Stimulated activated CD8-positive, alpha-beta memory T cell treated with anti-CD3 and anti-CD28 coated beads, Interleukin-15, amount 100 ng/mL, for 48 hours (primary cell): Measurements from ENCODE around the gene ZNF831.

Experiments used
- DNase-seq, 2 donors: peaks; one replicate each; pipeline ENCODE4 v3.0.0-alpha.2; 2020; ENCODE audit warnings: low read depth in 2 of 2

Gene ZNF831

DNA sequence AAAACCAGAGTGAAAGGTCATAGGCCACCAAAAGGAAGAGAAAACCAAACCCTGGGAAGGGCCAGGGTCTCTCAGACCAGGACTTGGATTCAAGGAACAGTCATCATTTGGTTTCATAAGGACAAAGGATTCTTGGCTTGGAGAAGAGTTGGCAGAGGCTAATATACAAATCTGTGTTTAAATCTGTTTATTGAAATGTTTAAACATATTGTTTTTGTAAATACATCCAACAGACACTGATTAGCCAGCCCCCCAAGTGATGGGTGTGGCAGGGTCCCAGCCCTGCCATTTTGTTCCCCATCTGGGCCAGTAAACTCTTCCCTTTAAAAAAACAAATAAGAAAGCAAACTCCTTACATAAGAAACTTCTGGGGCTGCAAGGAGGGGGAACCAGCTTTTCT lies 6.1 kb upstream of the ZNF831 start:
- no peak for DNase-seq

DNA sequence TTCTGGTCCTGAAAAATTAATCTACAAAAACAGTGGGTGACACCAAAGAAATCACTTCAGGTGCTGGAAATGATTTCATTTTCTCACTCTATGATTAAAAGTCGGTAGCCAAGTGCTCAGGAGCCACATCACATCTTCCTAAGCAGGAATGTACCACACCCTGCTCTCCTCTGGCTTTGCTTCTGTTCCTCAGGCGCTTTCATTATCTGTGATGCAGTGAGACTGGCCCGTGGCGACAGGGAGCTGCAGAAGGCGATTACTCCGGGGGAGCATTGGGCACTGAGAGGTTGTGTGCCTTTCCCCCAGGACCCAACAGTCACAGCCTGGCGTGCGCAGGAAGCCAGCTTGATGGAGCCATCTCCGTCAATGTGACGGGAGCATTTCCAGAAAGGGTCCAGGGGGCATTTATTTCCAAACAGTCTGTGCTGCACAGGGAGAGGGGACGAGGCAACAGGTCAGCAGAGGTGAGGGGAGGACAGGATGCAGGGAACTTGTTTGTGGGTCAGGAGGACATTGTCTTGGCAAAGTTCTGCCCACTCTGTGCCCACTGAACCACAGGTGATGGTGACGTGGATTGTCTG lies 5.6 kb upstream of the ZNF831 start:
- DNase-seq: no peak

DNA sequence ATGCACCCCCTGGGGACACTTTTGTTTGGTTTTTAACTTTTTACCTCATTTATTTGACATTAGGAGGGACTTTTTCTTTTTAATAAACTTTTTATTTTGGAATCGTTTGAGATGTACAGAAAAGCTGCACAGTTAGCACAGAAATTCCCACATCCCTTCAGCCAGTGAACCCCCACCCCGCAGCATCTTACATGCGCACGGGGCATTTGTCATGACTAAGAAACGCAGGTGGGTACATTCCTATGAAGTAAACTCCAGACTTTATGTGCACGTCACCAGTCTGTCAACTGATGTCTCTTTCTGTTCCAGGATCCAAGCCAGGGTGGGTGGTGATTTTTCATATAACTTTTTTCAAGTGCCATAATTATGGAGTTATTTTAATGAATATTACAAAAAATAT lies 4.9 kb upstream of the ZNF831 start:
- no peak for DNase-seq

DNA sequence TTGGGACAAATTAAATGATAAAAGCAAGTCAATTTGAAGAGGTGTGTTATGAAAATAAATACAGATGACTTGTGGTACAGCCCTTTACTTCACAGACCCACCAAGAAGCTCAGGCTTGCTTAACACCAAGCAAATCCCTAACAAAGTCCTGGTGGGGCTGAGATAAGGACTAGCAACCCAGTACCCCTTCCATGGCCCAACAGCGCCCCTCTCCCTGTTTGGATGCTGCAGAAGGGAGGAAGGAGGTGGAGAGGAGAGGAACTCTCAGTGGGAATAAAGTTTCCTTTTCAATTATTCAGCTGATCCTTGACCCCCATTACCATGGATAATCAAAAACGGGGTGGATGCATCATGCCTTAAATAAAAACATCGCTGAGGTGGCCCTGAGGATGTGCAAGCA lies 4.5 kb upstream of the ZNF831 start:
- DNase-seq: no peak

DNA sequence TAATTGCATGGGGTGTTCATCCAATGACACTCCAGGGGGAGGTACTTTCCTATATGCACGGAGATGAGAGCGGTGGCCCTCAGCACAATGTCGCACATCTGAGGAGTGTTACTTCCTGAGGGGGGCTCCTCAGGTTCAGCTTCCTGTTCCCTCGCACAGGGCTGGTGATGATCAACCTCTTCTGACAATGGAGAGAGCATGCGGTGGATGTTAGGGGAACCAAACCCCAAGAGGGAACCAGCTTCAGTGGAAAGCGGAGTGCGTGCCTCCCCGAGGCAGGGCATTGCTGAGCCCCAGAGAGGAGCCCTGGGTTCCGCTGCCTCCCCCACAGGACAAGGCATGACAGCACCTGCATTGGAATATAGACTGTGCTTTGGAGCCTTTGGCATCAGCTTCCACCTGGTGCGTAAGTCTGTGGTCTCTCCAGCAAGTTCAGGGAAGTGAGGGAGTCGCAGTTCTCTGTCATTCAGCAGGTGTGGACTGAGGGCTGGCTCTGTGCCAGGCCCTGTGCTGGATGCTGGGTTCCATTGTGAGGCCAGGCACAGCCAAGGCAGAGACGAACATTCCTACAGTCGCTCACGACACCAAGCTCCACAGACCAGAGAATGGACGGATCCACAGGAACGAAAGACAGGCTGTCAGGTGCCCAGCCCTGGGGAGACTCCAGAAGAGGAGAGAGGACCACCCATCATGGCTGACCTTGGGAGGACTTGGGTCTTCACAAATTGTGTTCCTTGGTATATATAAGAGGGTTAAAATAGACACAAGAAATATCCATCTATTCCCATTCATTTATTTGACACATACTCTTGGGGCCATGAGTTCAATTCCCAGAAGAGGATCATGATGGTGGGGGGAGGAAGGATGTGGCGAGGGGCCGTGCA lies 3.9 kb upstream of the ZNF831 start:
- peak in 1 of 2 donors; percentile 47 for DNase-seq

DNA sequence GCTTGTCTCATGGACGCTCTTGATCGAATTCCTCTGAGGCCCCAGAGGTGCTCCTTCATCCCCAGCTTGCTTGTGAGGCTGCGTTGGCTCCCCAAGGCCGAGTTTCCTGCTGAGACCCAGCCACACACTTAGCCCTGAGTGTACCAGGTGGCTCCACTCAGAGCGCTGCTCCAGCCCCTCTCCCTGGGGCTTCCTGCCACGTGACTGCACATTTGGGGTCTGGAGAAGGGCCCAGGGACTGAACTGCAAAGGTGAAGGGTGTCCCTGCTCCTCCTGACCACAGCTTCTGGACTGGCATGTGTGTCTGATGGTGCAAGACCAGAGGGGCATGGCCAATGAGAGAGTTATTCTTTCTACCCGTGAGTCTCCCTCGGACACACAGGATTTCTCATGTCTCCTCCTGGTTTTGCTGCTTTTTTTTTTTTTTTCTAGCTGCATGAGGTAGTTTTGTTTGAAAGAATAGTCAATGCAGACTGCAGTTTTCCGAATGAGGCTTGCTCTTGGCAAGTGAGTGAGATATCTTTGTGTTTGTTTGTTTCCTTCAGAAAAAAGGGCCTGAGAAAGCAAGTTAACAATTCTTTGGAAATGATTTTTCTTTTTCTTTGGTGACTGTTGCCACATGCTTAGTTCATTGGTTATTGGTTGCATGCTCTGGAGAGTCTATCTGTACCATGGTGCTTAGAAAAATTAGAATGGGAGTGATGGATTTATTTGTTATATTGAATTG lies 3.1 kb upstream of the ZNF831 start:
- DNase-seq: no peak

DNA sequence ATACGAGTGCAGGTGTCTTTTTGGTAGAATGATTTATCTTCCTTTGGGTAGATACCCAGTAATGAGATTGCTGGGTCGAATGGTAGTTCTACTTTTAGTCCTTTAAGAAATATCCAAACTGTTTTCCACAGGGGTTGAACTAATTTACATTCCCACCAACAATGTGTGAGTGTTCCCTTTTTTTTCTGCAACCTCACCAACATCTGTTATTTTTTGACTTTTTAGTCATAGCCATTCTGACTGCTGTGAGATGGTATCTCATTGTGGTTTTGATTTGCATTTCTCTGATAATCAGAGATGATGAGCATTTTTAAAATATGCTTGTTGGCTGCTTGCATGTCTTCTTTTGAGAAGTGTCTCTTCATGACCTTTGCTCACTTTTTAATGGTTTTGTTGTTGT lies 1.9 kb upstream of the ZNF831 start:
- no peak for DNase-seq

DNA sequence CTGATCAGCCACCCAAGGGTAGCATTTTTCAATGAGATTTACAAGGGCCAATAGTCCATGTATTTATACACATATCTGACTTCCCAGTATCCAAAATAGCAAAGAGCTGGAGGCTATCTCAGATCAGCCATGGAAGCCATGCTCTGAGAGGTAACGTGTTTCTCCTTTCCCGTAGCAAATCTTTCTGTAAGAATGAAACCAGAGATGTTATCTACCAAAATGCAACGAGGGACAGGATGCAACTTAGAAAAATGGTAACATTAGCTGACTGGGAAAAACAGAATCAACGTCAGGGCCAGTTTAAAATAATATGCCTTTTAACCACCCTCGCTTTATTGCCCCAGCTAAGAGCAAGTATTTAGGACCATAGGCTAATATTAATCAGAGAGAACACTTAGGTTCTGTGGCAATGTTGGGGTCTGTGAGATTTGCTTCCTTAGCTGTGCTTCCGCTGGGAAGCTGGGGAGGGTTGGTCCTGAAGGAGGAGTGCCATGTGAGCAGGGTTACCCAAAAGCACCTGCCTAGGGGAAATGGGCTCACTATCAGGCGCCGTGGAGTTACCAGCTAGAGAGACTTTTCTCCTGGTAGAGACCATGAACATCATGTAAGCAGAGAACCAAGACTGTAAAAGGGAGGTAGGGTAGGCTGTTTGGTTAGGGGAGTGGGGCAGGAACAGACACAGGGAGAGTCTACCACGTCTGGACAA lies 1.2 kb downstream of the ZNF831 start:
- no peak for DNase-seq

DNA sequence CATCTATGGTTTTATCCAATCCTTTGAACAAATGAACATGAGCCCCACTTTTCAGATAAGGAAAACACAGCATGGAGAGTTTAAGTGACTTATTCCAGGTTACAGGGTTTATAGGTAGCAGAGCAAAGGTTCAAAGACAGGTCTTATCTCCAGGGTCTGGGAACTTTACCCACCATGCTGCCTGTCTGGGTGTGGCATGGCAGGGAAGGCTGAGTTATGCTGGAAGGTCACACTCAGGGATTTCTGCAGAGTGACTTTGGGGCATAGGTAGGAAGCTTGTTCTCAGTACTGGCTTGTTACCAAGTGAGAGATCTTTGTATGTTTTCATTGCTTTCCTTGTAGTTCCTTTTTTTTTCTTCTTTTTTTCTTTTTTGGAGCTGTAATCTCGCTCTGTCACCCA lies 1.8 kb downstream of the ZNF831 start:
- no peak for DNase-seq

DNA sequence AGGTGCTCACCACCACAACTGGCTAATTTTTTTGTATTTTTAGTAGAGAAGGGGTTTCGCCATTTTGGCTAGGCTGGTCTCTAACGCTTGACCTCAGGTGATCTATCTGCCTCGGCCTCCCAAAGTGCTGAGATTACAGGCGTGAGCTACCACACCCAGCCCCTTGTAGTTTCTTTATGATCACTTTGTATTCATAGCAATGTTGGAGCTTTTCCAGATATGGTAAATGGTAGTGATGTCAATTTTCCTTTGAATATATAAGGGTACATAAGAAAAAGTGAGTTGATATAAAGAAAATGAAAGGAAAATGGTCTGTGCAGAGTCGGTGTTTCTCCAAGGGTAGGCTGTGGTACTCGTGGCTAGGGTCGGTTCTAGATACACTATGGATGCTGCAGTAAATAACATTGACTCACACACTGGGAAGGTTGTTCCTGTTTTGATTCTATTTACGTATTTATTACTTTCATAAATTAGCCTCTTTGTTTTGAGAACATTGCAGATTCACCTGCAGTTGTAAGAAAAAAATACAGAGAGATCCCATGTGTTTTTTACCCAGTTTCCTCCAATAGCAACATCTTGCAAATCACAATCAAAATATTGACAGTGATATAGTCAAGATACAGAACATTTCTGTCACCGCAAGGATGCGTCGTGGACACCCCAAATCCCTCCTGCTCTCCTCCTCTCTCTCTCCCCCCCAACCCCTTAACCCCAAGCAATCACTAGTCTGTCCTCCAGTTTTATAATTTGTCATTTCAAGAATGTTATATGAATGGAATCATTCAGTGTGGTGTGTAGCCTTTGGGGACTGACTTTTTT lies 2.5 kb downstream of the ZNF831 start:
- DNase-seq: no peak

DNA sequence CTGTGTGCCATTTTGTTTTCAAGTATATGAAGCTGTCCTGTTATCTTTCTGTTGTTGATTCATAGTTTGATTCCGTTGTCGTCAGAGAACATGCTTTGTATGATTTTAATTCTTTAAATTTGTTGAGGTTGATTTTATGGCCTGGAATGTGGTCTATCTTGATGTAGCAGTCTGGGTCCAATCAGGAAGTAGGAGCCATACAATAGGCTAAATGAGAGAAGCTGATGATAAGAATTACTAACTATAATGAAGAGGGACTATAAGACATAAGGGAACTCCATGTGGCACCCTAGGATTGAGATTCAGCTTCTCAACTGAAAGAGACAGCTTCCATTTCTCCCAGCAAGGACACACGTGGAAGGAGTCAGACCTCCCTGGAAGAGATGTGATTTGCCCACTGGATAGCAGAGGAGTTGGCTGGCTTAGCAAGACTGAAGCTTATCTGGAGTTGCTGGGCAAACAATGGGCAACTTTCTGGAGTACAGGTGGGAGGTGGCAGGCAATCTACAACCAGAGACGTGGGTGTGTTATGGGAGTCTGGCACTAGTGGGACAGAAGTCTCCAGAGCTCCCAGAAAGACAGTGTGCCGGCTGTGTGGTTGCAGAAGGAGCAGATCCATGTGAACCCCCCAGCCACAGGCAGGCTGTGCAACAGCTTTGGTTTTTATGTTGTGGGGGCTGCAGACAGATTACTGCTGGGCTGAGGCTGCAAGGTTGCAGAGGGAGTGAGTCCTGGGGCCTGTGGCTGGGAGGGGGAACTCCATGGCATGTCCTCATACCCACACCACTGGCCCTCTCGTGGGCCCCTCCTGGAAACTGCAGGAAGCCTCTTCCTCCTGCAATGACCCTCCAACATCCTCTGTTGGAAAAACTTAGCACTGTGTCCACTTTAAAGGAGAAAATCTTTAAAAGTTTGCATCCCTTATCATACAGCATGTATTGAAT lies 7.1 kb downstream of the ZNF831 start:
- DNase-seq: no peak

DNA sequence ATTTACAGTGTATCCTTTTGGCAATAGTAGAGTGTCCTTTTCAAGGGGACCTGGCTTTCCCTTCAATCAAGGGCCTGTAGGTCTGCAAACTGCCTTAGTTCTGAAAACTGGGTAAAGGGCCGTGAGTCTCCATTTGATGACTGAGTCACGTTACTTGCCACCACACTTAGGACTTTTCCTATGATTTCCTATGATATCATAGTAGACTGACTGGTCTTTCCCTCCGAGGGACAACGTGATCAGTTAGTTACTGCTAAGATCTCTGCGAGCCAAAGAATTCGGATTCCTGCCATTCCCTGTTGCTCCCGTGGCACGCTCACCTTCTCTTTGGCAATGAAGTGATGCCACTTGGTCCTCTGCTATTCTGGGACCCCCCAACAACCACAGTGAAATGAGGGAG lies 8.4 kb downstream of the ZNF831 start:
- DNase-seq: no peak

DNA sequence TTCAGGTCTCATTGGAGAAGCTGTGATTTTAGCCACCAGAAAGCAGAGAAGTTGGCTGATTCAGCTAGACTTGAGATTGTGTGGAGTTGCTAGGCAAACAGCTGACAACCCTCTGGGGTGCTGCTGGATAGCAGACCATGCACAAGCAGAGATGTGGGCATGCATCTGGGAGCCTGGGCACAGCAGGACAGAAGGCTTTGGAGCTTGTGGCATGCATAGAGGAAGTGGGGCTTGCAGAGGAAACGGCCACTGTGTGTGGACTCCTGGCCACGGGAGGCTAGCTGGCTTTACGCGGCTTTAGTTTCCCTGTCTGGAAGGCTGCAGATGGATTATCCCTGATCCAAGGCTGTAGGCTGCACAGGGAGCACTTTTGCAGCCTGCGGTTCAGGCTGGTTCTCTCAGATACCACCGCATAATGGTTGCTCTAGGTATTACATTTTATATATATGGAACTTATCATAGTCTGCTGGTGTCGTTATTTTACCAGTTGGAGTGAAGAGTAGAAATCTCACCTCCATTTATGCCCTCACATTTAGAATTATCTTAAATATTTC lies 10.4 kb downstream of the ZNF831 start:
- no peak for DNase-seq

DNA sequence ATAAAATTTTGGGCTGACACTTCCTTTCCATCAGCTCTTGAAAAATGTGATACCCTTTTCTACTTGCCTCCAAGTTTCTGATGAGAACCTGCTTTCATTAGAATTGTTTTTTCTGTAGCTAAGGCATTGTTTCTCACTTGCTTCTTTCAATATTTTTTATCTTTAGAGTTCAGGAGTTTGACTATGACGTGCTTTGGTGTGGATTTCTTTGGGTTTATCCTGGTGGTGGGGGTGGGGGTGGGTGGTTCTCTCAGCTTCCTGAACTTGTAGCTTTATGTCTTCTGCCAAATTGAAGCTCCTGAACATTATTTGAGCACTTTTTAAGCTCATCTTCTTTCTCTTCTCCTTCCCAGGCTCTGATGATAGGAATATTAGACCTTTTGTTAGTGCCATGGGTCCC lies 11.4 kb downstream of the ZNF831 start:
- no peak for DNase-seq

DNA sequence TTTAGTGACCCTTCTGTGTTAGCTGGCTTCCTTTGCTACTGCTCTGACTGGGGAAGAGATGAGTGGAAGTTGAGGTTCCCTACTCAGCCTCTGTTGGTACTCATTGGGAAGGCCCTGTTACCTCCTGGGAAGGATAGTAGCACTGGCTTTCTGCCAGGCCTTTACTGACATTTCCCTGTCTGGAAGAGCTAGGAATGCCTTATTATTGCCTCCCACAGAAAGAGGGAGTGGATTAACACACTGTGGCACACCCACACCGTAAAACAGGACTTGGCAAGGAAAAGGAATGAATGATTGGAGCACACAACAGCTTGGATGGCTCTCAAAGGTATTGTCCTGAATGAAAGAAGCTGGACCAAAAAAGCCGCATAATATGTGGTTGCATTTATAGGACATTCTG lies 12.2 kb downstream of the ZNF831 start:
- no peak for DNase-seq

DNA sequence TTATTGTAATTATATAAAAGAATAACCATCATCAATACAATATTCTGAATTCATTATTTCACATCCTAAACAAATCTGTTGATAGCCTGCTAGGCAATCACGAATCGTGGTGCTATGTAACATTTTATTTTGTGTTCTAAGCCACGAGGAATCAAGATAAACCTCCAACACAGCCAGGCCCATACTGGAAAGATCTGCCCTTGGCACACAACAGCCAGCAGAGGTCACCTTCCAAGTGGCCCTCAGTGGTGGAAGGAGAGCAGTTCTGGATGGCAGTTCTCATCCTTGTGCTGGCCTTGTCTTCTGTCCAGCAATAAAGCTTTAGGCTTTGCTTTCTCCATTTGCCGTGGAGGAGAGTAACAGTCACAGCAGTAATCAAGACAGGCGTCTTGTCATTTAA lies 13.2 kb downstream of the ZNF831 start:
- DNase-seq: no peak

DNA sequence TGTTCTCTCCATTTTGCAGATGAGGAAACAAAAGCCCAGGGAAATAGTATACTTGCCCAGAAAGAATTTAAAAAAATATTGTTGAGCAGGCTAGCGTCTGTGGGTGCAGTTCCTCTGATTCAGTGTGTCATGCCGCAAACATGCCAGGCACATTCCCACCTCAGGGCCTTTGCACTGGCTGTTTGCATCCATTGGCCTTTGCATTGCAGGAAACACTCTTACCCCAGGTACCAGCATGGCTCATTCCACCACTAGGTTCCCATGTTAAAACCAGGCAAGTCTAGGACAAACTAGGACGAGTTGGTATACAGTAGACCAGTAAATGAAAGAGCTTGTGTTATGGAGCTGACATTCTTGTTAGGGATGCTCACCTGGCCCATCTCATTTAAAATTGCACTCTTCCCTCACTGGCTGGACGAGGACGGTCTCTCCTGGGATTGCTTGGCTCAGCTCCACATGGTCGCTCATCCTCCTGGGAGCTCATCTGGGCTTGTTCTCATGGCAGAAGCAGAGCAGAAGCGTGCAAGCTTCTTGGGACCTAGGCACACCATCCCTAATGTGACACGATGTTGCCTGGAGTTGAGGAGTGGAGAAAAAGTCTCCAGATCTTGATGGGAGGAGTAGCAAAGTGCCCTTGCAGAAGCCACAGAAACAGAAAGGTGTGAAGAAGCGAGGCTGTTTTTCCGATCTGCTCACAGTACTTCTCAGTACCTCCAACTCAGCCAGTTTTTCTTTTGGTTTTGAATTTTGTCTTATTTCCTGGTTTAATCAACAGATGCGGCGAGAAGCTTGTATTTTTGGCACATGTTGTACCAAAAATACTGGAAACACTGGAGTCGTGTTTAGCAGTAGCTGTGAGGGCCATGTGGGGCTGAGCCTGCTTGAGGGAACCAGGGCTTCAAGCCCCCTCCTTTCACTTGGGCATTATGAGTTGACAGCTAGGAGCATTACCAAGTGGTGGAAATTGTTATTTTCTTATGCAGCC lies 13.9 kb downstream of the ZNF831 start:
- DNase-seq: peak in 1 of 2 donors; percentile 39

DNA sequence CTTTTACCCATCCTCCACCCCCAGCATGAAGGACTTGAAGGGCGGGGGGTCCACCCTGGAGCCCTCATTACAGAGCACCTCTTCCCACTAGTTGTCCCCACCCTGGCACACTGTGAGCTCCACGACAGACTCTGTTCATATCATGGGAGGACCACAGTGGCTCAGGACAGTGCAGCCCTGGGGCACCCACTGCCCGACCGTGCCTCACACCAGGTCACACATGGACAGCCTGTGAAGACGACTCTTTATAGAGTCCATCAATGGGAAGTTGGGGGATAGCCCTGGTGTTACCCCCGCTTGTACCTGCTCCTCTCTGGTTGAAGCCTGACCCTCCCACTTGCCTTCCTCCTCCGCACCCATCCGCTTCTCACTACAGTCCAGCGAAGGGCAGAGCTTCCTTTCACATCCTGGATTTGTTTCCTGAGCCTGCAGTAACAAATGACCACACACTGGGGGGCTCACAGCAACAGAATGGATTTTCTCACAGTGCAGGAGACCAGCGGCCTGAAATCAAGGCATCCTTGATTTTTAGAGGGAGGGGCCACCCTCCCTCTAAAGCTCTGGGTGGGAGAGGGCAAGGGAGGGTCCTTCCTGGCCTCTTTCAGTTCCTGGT lies 15.5 kb downstream of the ZNF831 start:
- DNase-seq: no peak
